AG09319 (cell line): Measurements from ENCODE around the gene SLC25A22.

Source experiments
- DNase-seq: peaks from one replicate; pipeline ENCODE4 v3.0.0-alpha.2; 2010; ENCODE audit warnings: low read depth; ENCODE audit errors: extremely low read depth
- CTCF ChIP-seq: IDR thresholded peaks from 2 replicates; pipeline ENCODE4 v1.5.1; 2011; ENCODE audit warnings: low read depth, mild to moderate bottlenecking, inconsistent platforms, low read length, moderate library complexity

SLC25A22 gene

DNA sequence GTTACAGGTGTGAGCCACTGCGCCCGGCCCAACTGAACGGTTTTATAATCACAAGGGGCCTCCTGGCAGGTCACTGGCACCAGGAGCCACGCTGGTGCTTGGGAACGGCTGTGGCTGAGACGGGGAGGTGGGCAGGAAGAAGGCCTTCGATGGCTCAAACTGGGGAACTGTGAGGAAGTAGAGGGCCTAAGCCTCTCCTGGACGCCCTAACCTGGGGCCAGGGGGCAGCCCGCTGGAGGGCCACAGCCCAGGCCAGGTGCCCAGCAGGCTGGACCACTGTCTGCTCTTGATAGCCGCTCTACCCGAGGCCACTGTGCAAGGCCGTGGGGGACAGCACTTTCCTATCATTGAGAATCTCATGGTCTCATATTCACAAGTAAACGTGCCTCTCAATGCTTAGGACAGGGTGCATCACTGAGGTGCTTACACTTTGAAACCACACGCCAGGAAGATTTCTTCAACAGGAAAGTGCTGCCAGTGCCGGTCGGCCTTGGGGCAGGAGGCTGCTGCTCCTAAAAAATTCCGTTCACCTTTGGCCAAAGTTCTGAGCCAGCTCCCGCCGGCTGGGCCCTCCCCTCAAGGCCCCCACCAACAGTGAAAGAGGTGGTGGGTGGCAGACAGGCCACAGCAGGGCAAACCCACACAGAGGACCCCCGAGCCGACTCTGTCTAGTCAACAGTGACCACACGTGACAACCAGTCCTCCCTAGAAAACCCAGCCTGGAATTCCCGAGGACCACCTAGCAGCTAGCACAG lies 28.0 kb downstream of the SLC25A22 start:
- no peak for DNase-seq
- TF ChIP-seq CTCF = no peak

DNA sequence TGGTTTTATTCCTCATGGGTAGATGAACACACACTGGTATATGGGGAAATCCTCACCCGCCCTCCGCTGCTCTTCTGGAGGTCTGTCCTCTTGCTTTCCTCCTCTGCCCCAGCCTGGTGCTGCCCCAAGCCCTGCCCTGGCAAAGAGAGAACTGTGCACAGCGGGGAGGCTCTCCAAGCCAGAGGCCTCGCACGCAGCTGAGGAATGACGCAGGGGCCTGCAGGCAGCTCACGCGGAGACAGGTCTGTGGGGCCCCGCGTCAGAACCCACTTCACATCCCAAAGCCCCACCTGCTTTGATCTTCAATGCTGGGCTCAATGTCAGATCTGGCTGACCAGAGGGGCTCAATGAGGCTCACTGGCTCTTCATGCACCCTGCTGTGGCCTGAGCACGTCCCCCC lies 30.8 kb downstream of the SLC25A22 start:
- no peak for DNase-seq

DNA sequence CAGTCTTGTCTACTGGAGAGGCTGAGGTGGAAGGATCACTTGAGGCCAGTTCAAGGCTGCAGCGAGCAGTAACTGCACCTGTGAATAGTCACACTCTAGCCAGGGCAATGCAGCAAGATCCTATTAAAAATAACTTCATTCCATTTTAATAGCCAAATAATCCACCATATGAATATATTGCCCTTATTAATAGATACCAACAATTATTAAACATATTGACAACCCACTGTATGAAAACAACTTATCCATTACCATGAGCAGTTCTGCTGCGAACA lies 31.2 kb downstream of the SLC25A22 start:
- no peak for DNase-seq
- no peak for TF ChIP-seq CTCF

More for the DNA sequence above, 30.8 kb downstream of the SLC25A22 start:
- TF ChIP-seq CTCF = no peak

DNA sequence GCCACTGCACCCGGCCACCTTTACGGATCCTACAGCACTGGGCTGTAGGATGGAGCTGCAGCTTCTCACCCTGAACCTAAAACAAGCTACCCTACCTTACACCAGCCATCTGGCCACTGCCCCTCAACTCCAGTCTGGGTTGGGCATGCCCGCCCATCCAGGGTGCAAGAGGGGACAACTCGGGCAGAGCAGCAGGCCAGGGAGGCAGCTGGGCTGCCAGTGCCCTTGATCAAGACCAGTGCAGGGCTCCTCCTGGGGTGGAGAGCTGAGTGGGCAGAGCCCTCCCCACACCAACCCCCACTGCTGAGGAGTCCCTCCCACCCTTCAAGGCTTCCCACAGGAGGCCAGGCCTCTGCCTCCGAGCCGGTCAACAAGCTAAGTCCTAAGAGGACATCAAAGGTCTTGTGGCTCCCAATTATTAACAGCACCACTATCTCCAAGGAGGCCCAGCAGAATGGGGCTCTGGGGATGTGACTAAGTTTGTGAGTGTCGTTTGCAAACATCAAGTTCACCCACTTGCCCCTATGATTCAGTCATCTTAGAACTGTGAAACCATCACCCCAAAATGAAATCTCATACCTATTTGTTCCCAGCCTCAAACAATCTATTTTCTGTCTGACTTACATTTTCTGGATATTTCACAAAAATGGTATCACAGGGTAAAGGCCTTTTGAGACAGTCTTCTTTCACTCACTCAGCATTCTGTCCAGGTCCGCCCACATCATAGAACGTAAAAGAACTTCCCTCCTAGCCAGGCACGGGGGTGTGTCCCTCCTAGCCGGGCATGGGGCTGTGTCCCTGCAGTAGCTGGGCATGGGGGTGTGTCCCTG lies 31.8 kb downstream of the SLC25A22 start:
- no peak for DNase-seq
- no peak for TF ChIP-seq CTCF

GRCh38 chr11:765802-766091 lies 32.3 kb downstream of the SLC25A22 start:
- no peak for DNase-seq
- TF ChIP-seq CTCF = no peak

- DNase-seq = no peak
- peak; percentile 48 for TF ChIP-seq CTCF
Observed at GRCh38 chr11:765025-765801, 32.9 kb downstream of the SLC25A22 start.
